Epithelial cell of esophagus (primary cell): ENCODE data around the gene DSCAML1.

Source experiments
- DNase-seq: peaks from one replicate; pipeline ENCODE4 v3.0.0; 2010; ENCODE audit warnings: low read depth
- H3K4me3 ChIP-seq: 2 replicates; pipeline ENCODE4 v1.5.1; 2011; ENCODE audit warnings: mild to moderate bottlenecking, low read length, control low read depth
- TF ChIP-seq, protein P1 (sequence below): IDR thresholded peaks from 2 replicates; pipeline ENCODE4 v1.5.1; 2011; ENCODE audit warnings: low read depth, mild to moderate bottlenecking, low read length, control low read depth, inconsistent platforms; ENCODE audit not compliant: insufficient read depth; ENCODE audit errors: missing control alignments

DSCAML1 gene

DNA sequence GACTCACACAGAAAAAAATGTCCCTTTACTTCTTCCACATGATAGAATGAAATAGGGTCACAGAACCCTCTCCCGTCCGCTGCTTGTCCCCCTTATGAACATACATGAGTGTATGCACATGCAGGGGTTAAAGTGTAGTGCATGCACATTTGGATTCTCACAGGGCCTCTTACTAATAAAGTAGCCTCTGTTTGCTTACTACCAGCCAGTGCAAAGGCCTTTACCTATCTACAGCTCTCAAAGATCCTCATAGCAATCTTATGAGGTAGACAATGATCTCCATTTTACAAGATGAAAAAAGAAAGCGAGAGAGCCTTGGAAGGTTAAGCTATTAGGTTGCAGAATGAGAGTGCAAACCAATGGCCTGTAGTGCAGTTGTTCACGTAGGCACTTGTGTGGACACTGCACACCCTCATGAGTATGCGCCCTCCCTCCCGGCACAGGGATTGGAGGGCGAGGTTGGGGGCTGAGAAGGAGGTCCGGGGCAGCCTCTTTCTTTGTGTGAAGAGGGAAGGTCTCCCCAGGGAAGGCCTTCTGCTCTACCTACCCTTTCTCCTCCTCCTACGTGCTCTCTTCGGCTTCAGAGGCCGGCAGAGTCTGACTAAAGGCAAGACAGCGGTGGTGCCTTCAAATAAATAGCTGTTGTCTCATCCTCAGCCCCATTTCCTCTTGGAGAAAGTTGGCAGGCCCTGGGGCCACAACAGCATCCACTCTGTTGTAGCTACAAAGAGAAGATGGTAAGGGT lies 378.1 kb downstream of the DSCAML1 start:
- TF ChIP-seq, protein P1, sequence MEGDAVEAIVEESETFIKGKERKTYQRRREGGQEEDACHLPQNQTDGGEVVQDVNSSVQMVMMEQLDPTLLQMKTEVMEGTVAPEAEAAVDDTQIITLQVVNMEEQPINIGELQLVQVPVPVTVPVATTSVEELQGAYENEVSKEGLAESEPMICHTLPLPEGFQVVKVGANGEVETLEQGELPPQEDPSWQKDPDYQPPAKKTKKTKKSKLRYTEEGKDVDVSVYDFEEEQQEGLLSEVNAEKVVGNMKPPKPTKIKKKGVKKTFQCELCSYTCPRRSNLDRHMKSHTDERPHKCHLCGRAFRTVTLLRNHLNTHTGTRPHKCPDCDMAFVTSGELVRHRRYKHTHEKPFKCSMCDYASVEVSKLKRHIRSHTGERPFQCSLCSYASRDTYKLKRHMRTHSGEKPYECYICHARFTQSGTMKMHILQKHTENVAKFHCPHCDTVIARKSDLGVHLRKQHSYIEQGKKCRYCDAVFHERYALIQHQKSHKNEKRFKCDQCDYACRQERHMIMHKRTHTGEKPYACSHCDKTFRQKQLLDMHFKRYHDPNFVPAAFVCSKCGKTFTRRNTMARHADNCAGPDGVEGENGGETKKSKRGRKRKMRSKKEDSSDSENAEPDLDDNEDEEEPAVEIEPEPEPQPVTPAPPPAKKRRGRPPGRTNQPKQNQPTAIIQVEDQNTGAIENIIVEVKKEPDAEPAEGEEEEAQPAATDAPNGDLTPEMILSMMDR, result no peak
- no peak for DNase-seq
- H3K4me3 ChIP-seq, result no peak overlapping the region

DNA sequence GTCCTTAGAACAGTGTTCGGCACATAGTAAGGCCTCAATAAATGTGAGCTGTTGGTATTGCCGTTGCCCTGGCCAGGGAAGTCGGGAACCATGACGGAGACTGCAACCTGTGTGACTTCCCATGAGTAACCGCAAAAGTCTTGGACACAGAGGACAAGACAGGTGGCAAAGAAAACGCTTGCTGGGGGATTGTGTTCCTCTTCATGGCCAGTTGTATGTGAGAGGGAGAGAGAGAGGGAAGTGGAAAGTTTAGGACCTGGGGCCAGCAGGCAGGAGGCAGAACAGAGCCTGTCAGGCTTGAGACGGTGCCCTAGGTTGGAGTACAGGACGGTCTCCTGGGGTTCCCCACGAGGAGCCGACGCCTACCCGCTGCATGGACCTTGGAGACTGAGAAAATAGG lies 379.2 kb downstream of the DSCAML1 start:
- TF ChIP-seq, protein P1, result no peak
- H3K4me3 ChIP-seq, result no peak overlapping the region
- DNase-seq, result no peak

DNA sequence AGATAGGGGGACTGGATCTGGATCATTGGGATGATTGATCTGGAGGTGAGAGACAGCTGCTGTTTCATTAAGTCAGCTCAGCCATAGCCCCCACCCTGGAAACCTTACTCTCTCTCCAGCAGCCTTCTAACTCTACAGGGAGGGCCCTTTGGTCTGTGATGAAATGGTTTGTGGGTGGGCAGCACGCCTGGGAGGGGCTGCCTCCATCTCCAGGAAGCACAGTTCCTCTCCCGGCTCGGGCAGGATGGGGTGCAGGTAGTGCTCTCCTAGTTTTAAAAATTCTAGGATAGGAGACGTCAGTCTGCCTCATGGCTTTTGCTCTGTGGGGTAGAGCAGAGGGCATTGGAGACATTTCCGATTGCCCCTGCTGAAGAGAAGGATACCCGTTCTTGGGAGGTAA lies 379.7 kb downstream of the DSCAML1 start:
- DNase-seq, result no peak
- TF ChIP-seq, protein P1, result no peak
- H3K4me3 ChIP-seq, result no peak overlapping the region

DNA sequence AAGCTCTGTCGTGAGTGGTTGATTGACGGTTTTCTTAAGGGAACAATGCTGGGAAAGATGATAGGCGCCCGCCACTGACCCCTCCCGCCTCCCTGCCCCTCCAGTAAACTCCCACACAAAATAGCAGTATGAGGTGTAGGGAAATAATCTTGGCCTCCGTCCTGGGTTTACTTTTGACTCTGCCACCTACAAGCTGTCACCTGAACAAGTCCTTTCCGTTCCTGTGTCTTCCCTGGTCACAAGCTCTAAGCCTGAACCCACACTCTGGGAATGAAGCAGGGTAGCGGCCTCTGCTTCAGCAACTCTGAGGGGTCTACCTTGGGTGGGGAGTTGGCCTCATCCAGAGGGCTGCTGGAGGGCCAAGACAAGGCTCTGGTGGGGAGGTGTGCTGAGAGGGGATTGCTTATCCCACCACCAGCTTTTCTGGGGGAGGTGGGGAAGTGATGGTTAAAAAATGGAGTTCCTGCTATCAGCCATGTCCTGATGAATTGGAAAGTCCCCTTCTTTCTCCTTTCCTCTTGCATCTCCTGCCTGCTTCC lies 381.6 kb downstream of the DSCAML1 start:
- TF ChIP-seq, protein P1, result no peak
- DNase-seq, result no peak
- no peak overlapping the region for H3K4me3 ChIP-seq

DNA sequence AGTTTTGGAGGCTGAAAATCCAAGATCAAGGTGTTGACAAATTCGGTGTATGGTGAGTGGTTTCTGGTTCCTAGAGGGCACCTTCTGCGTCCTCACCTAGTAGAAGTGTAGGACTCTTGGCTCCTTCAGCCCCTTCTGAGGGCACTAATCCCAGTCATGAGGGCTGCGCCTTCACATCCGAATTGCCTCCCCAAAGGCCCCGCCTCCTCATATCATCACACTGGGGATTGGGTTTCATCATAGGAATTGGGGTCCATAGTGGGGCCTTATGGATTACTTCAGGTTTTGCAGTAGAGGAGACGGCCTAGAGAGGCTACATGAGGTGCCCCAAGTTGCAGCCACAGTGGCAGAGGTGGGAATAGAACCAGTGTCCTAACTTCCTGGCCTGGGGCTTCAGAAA lies 382.3 kb downstream of the DSCAML1 start:
- H3K4me3 ChIP-seq, result no peak overlapping the region
- TF ChIP-seq, protein P1, result no peak
- DNase-seq, result no peak

DNA sequence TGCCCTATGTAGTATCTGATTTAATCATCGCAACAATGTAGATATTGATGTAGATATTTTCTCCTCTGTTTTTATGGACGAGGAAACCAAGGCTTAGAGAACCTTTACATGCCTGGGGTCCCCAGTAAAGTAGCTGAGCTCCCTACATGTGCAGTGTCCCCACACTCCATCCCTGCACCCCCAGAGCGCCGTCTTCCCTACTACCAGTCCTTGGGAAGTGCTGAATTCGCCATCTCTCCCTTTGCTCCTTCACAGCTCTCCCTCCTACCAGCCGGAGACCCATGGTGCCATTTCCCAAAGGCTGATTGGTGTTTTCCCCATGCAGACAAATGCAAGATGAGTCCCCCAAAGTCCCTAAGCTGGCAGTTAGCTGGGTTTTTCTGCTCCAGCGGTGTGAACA lies 383.4 kb downstream of the DSCAML1 start:
- DNase-seq, result no peak
- TF ChIP-seq, protein P1, result no peak
- no peak overlapping the region for H3K4me3 ChIP-seq
